GM19324 (cell line): ENCODE measurements around the gene CYB561A3.

Experiments used
- ATAC-seq: cut with Tn5 transposase; IDR thresholded peaks from one replicate; pipeline ENCODE4 v1.9.1; 2021; ENCODE audit warnings: mild to moderate bottlenecking, moderate library complexity; ENCODE audit not compliant: unreplicated experiment, low FRiP score

CYB561A3 gene

GRCh38 chr11:61345954-61346843 lies 15.5 kb downstream of the CYB561A3 start:
- no peak for ATAC-seq

GRCh38 chr11:61345170-61345610 lies 16.5 kb downstream of the CYB561A3 start:
- no peak for ATAC-seq

GRCh38 chr11:61343792-61344745 lies 17.6 kb downstream of the CYB561A3 start:
- no peak for ATAC-seq

GRCh38 chr11:61342207-61342803 lies 19.4 kb downstream of the CYB561A3 start:
- ATAC-seq: no peak

GRCh38 chr11:61341706-61342105 lies 20.0 kb downstream of the CYB561A3 start:
- no peak for ATAC-seq

GRCh38 chr11:61340979-61341378 lies 20.7 kb downstream of the CYB561A3 start:
- ATAC-seq: no peak

- ATAC-seq: no peak
Measured at GRCh38 chr11:61339490-61339878, 22.2 kb downstream of the CYB561A3 start.

GRCh38 chr11:61338783-61339489 lies 22.7 kb downstream of the CYB561A3 start:
- no peak for ATAC-seq

- no peak for ATAC-seq
Measured at GRCh38 chr11:61337706-61338470, 23.8 kb downstream of the CYB561A3 start.

GRCh38 chr11:61336171-61336935 lies 25.3 kb downstream of the CYB561A3 start:
- no peak for ATAC-seq

GRCh38 chr11:61335355-61335710 lies 26.3 kb downstream of the CYB561A3 start:
- ATAC-seq: no peak

- no peak for ATAC-seq
Measured at GRCh38 chr11:61334434-61335354, 27.0 kb downstream of the CYB561A3 start.

GRCh38 chr11:61333550-61334433 lies 27.9 kb downstream of the CYB561A3 start:
- no peak for ATAC-seq

- peak; percentile 86 for ATAC-seq
Measured at GRCh38 chr11:61332797-61333549, 28.7 kb downstream of the CYB561A3 start, which contains the start of the genes DDB1 and TKFC. Gene DDB1 (minus strand): TSS chr11:61333105. CDS start chr11:61332968, 137 bp downstream. Gene TKFC (plus strand): TSS chr11:61333228. CDS start chr11:61334729, 1,501 bp downstream.

- no peak for ATAC-seq
Measured at GRCh38 chr11:61332281-61332796, 29.3 kb downstream of the CYB561A3 start.

GRCh38 chr11:61331651-61332050 lies 30.0 kb downstream of the CYB561A3 start:
- ATAC-seq: no peak
